Measurements from ENCODE around the gene THRB.

Gene THRB

DNA sequence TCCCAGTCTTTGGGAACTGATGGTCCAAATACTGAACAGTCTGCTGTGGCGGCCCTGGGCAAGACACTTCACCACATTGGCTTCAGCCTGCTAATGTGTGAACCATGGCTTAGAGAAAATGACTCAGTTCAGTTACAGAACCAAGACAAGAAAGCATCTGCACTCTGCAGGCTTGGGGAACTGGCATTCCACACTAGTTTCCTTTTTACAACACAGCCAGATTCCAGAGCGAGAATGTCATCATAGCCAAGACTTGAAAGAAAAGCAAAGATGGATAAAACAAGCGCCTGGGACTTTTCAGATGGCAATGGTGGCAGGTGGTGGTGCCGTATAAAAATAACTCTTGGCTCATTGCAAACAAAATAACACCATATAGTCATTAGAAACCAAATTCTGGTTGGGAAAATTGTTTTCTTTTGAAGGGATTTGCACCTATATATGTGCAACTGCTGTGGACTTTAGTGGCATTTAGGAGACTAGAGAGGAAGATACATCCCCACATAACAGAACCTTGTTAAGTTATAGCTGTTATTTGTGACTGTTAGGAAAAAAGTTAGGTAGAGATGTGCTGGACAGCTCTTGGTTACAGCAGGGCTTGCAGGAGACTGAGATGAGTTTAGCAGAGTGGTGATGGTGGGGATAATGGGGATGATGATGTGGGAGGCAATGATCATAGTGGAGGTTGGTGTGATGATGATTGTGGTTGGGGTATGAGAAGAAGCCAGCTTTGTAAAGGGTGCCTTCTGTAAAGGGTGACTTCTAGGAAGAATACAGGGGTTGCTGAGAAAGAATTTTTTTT is 273.6 kb downstream of the THRB start:
- no peak overlapping the region for H3K4me3 ChIP-seq (replicated peaks; ENCODE audit: low read depth, low read length)
- no peaks in the 10 kb centered on the region for H3K36me3 ChIP-seq (ENCODE audit: control insufficient read depth, insufficient read depth, low read length)
- DNase-seq (ENCODE audit: extremely low read depth, insufficient read length): no peak
- TF ChIP-seq, protein P1, sequence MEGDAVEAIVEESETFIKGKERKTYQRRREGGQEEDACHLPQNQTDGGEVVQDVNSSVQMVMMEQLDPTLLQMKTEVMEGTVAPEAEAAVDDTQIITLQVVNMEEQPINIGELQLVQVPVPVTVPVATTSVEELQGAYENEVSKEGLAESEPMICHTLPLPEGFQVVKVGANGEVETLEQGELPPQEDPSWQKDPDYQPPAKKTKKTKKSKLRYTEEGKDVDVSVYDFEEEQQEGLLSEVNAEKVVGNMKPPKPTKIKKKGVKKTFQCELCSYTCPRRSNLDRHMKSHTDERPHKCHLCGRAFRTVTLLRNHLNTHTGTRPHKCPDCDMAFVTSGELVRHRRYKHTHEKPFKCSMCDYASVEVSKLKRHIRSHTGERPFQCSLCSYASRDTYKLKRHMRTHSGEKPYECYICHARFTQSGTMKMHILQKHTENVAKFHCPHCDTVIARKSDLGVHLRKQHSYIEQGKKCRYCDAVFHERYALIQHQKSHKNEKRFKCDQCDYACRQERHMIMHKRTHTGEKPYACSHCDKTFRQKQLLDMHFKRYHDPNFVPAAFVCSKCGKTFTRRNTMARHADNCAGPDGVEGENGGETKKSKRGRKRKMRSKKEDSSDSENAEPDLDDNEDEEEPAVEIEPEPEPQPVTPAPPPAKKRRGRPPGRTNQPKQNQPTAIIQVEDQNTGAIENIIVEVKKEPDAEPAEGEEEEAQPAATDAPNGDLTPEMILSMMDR (IDR thresholded peaks at IDR 0.05; ENCODE audit: insufficient read depth, low read length, poor library complexity, severe bottlenecking): no peak
- H3K27me3 ChIP-seq (replicated peaks; ENCODE audit: control insufficient read depth, insufficient read depth, low read length): no peaks in the 10 kb centered on the region; the same call in 1 of the 2 replicates

DNA sequence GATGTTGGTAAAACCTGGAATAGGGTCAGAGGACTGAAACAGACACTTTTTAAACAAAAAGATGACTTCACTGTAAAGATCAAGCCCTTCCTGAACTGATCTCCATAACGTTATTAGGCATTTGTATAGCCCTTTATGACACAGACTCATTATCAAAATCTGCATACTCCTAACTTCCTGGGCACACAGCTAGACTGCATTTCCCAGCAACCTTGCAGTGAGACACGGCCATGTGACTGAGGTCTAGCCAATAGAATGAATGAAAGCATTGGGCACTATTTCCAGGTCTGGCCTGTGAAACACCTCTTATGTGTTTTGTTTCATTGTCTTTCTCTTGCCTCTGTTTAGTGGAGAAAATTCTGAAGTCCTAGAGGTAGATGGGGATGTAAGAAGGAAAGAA is 279.1 kb downstream of the THRB start:
- TF ChIP-seq, protein P1 (IDR thresholded peaks at IDR 0.05; ENCODE audit: insufficient read depth, low read length, poor library complexity, severe bottlenecking): no peak
- no peaks in the 10 kb centered on the region for H3K36me3 ChIP-seq (ENCODE audit: control insufficient read depth, insufficient read depth, low read length)
- no peak overlapping the region for H3K4me3 ChIP-seq (replicated peaks; ENCODE audit: low read depth, low read length)
- no peak for DNase-seq (ENCODE audit: extremely low read depth, insufficient read length)
- H3K27me3 ChIP-seq (replicated peaks; ENCODE audit: control insufficient read depth, insufficient read depth, low read length): peaks cover 2% of the 10 kb centered on the region

DNA sequence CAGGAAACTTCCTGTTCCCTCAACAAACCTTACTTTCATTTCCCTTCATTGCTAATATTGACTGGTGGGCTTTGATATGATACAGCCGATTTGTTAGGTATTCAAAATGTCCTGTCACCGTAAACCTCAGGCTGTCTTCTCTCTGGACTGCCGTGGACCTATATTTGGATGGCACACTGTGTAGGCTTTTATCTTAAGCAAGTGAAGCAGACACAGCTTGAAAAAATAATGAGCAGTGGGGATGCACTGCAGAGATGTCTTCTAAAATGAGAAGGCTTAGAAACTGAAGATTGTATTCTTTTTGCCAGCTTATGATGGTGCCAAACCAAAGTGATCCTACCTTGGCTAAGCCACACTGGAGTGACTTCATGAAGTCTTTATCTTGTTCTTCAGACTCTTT is 283.3 kb downstream of the THRB start:
- TF ChIP-seq, protein P1 (IDR thresholded peaks at IDR 0.05; ENCODE audit: insufficient read depth, low read length, poor library complexity, severe bottlenecking): no peak
- Histone ChIP-seq H3K4me3 (replicated peaks; ENCODE audit: low read depth, low read length) (no peak overlapping the region), H3K36me3 (ENCODE audit: control insufficient read depth, insufficient read depth, low read length) (no peaks in the 10 kb centered on the region), H3K27me3 (replicated peaks; ENCODE audit: control insufficient read depth, insufficient read depth, low read length) (peaks cover 2% of the 10 kb centered on the region)
- no peak for DNase-seq (ENCODE audit: extremely low read depth, insufficient read length)

DNA sequence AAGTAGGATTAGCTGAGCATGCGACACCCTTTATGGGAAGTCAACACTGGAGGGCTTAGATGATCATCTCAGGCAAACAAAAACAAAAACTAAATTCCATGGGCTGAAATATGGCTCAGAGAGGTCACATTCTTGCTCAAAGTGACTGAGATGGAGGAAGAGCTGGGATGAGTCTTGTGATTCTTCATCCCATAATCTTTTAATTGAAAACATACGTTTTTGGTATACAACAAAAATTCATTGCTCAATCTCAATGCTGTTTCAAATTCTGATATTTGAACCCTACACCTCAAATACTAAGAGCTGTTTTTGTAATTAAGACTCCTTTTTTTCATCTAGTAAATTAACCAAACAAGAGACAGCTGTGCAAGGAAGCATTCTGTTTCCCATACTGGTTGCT is 292.6 kb downstream of the THRB start:
- no peaks in the 10 kb centered on the region for H3K36me3 ChIP-seq (ENCODE audit: control insufficient read depth, insufficient read depth, low read length)
- H3K27me3 ChIP-seq (replicated peaks; ENCODE audit: control insufficient read depth, insufficient read depth, low read length): no peaks in the 10 kb centered on the region; the same call in 1 of the 2 replicates
- H3K4me3 ChIP-seq (replicated peaks; ENCODE audit: low read depth, low read length): no peak overlapping the region
- no peak for DNase-seq (ENCODE audit: extremely low read depth, insufficient read length)
- TF ChIP-seq, protein P1 (IDR thresholded peaks at IDR 0.05; ENCODE audit: insufficient read depth, low read length, poor library complexity, severe bottlenecking): no peak

DNA sequence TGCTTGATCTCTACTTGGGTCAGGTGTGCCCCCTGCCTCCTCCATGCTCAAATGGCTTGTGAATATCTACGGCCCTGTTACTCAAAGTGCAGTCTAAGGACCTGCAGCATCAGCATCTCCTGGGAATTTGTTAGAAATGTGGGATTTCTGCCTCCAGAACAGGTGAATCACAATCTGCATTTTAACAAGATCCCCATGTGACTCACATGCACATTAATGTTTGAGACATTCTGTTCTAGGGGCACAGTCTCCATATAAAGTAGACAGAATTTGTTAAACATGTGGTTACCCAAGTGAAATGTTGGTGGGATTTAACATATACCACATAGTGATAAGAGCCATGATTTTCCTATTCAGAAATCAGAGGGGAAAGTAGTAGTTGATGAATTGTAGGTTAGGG is 293.3 kb downstream of the THRB start:
- no peak for DNase-seq (ENCODE audit: extremely low read depth, insufficient read length)
- H3K4me3 ChIP-seq (replicated peaks; ENCODE audit: low read depth, low read length): no peak overlapping the region
- TF ChIP-seq, protein P1 (IDR thresholded peaks at IDR 0.05; ENCODE audit: insufficient read depth, low read length, poor library complexity, severe bottlenecking): no peak
- H3K27me3 ChIP-seq (replicated peaks; ENCODE audit: control insufficient read depth, insufficient read depth, low read length): no peaks in the 10 kb centered on the region; the same call in 1 of the 2 replicates
- H3K36me3 ChIP-seq (ENCODE audit: control insufficient read depth, insufficient read depth, low read length): no peaks in the 10 kb centered on the region

Data from GM06990 (cell line).